ENCODE data around the gene FAM20A. TPM values are rescaled to one million over a fixed set of nuclear protein-coding genes. Genes with fewer than 3 reads are reported as not detected.
"Not testable (repeated sequence)": the region's sequence is repeated elsewhere in the genome, so short reads cannot be mapped to it uniquely, and the experiment has no call there.

Gene FAM20A
- total RNA-seq, 1 donor, result 63.3 TPM

- H3K36me3 ChIP-seq (ENCODE audit: insufficient read depth, low read length), result peaks cover 93% of the 10 kb centered on the region
- H3K27me3 ChIP-seq (ENCODE audit: insufficient read depth, low read length), result no peaks in the 10 kb centered on the region
- no peak overlapping the region for H3K27ac ChIP-seq (ENCODE audit: low read depth, low read length)
- no peak overlapping the region for H3K4me3 ChIP-seq (ENCODE audit: insufficient read depth, low read length)
- no peak overlapping the region for H2AFZ ChIP-seq (ENCODE audit: low read length)
- no peak overlapping the region for H3K4me2 ChIP-seq (ENCODE audit: insufficient read depth, low read length)
- peaks cover 49% of the 10 kb centered on the region for H3K79me2 ChIP-seq (ENCODE audit: insufficient read depth, low read length)
- H4K20me1 ChIP-seq (ENCODE audit: insufficient read depth, low read length), result peaks cover 10% of the 10 kb centered on the region
- H3K4me1 ChIP-seq (ENCODE audit: insufficient read depth, low read length), result no peaks in the 10 kb centered on the region
- no peaks in the 10 kb centered on the region for H3K9me3 ChIP-seq (ENCODE audit: low read depth, low read length)
- DNase-seq (ENCODE audit: insufficient read length, low spot score, missing footprints), result no peak
- no peak for TF ChIP-seq CTCF (IDR thresholded peaks at IDR 0.05; ENCODE audit: extremely low read depth, low read depth, low read length)
These were observed 74.6 kb downstream of the FAM20A start for GRCh38 chr17:68526548-68526947.

- H3K9me3 ChIP-seq (ENCODE audit: low read depth, low read length), result no peaks in the 10 kb centered on the region
- H3K79me2 ChIP-seq (ENCODE audit: insufficient read depth, low read length), result peaks cover 76% of the 10 kb centered on the region
- TF ChIP-seq CTCF (IDR thresholded peaks at IDR 0.05; ENCODE audit: extremely low read depth, low read depth, low read length), result no peak
- peaks cover 9% of the 10 kb centered on the region for H3K4me1 ChIP-seq (ENCODE audit: insufficient read depth, low read length)
- no peaks in the 10 kb centered on the region for H3K27me3 ChIP-seq (ENCODE audit: insufficient read depth, low read length)
- H3K4me2 ChIP-seq (ENCODE audit: insufficient read depth, low read length), result no peak overlapping the region
- no peak overlapping the region for H3K4me3 ChIP-seq (ENCODE audit: insufficient read depth, low read length)
- H2AFZ ChIP-seq (ENCODE audit: low read length), result no peak overlapping the region
- peaks cover 76% of the 10 kb centered on the region for H3K36me3 ChIP-seq (ENCODE audit: insufficient read depth, low read length)
- peaks cover 30% of the 10 kb centered on the region for H4K20me1 ChIP-seq (ENCODE audit: insufficient read depth, low read length)
- DNase-seq (ENCODE audit: insufficient read length, low spot score, missing footprints), result no peak
- H3K27ac ChIP-seq (ENCODE audit: low read depth, low read length), result no peak overlapping the region
These were observed 78.9 kb downstream of the FAM20A start for GRCh38 chr17:68522266-68522665.

- peaks cover 45% of the 10 kb centered on the region for H4K20me1 ChIP-seq (ENCODE audit: insufficient read depth, low read length)
- peaks cover 89% of the 10 kb centered on the region for H3K79me2 ChIP-seq (ENCODE audit: insufficient read depth, low read length)
- no peak overlapping the region for H3K4me2 ChIP-seq (ENCODE audit: insufficient read depth, low read length)
- no peaks in the 10 kb centered on the region for H3K9me3 ChIP-seq (ENCODE audit: low read depth, low read length)
- H2AFZ ChIP-seq (ENCODE audit: low read length), result no peak overlapping the region
- peaks cover 73% of the 10 kb centered on the region for H3K36me3 ChIP-seq (ENCODE audit: insufficient read depth, low read length)
- no peak for DNase-seq (ENCODE audit: insufficient read length, low spot score, missing footprints)
- peak overlapping the region; percentile 34 for H3K27ac ChIP-seq (ENCODE audit: low read depth, low read length)
- H3K4me1 ChIP-seq (ENCODE audit: insufficient read depth, low read length), result peaks cover 23% of the 10 kb centered on the region
- TF ChIP-seq CTCF (IDR thresholded peaks at IDR 0.05; ENCODE audit: extremely low read depth, low read depth, low read length), result no peak
- H3K27me3 ChIP-seq (ENCODE audit: insufficient read depth, low read length), result no peaks in the 10 kb centered on the region
- H3K4me3 ChIP-seq (ENCODE audit: insufficient read depth, low read length), result no peak overlapping the region
These were observed 81.3 kb downstream of the FAM20A start for GRCh38 chr17:68519911-68520310.

- H3K4me3 ChIP-seq (ENCODE audit: insufficient read depth, low read length); H3K4me2 ChIP-seq (ENCODE audit: insufficient read depth, low read length); DNase-seq (ENCODE audit: insufficient read length, low spot score, missing footprints); H3K27me3 ChIP-seq (ENCODE audit: insufficient read depth, low read length); H2AFZ ChIP-seq (ENCODE audit: low read length); H3K9me3 ChIP-seq (ENCODE audit: low read depth, low read length): not testable (repeated sequence)
- Histone ChIP-seq H3K79me2 (ENCODE audit: insufficient read depth, low read length) (peaks cover 96% of the 10 kb centered on the region), H3K27ac (ENCODE audit: low read depth, low read length) (peak overlapping the region; percentile 34), H3K36me3 (ENCODE audit: insufficient read depth, low read length) (peaks cover 65% of the 10 kb centered on the region), H3K4me1 (ENCODE audit: insufficient read depth, low read length) (peaks cover 31% of the 10 kb centered on the region), H4K20me1 (ENCODE audit: insufficient read depth, low read length) (peaks cover 52% of the 10 kb centered on the region)
These were observed 82.1 kb downstream of the FAM20A start for GRCh38 chr17:68519051-68519450.
